ENCODE data around the gene TOM1L1. TPM values are rescaled to one million over a fixed set of nuclear protein-coding genes. Genes with fewer than 3 reads are reported as not detected.

TOM1L1 gene
- total and polyA plus RNA-seq, 2 of the 8 experiments (the other 6 are each of a cell fraction or from before 2014, with no cell fraction given), result 47.0 to 60.8 TPM

DNA sequence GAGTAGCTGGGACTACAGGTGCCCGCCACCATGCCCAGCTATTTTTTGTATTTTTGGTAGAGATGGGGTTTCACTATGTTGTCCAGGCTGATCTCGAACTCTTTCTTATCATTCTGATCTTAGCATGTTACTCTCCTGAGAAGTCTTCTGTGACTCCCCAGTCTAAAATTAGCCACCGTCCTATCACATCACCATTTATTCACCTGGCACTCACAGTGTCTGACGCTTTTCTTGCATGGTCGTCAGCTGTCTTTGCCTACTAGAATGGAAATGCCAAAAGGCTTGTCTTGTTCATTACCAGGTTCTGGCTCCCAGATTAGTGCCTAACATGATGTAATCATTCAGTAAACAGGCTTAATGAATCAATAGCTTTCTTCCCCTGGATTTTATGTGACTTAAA, 23.8 kb downstream of the TOM1L1 start:
- Histone ChIP-seq H2BK20ac (ENCODE audit: low read length) (no peak overlapping the region), H2AFZ (ENCODE audit: low read length) (no peak overlapping the region), H3K9ac (replicated peaks in 1 of 4; ENCODE audit: extremely low read depth in 1 of 4, low read depth in 3 of 4, low read length in 3 of 4) (no peak overlapping the region), H3K56ac (replicated peaks; ENCODE audit: insufficient read length, low read depth, low read length) (no peak overlapping the region), H3K14ac (ENCODE audit: insufficient read length) (no peak overlapping the region), H3K36me3 (ENCODE audit: control insufficient read depth in 2 of 4, insufficient read depth in 4 of 4, low read length in 3 of 4) (peaks cover 6 to 35% (median 19%) of the 10 kb centered on the region in 4 experiments), H3K4ac (replicated peaks; ENCODE audit: insufficient read length, low read depth, low read length) (no peak overlapping the region), H3K9me3 (ENCODE audit: insufficient read depth in 2 of 2, low read depth in 1 of 2, low read length in 1 of 2) (no peaks in the 10 kb centered on the region), H3K79me2 (ENCODE audit: control insufficient read depth in 1 of 2, insufficient read depth in 2 of 2, low read length in 2 of 2) (peaks cover 0 to 20% of the 10 kb centered on the region in 2 experiments; a peak in 2 of 4 replicates), H3K27ac (ENCODE audit: low read depth, low read length) (no peak overlapping the region), H2AK5ac (ENCODE audit: low read depth, low read length) (no peak overlapping the region), H4K5ac (ENCODE audit: insufficient read length, low read depth, low read length) (no peak overlapping the region), H2BK5ac (ENCODE audit: low read depth, low read length) (no peak overlapping the region), H2BK120ac (replicated peaks; ENCODE audit: low read depth, low read length) (no peak overlapping the region), H3K4me2 (ENCODE audit: insufficient read depth in 1 of 2, low read depth in 2 of 2, low read length in 2 of 2) (no peak overlapping the region), H3K23ac (ENCODE audit: insufficient read length) (no peak overlapping the region), H4K91ac (replicated peaks; ENCODE audit: insufficient read length, low read length) (no peak overlapping the region), H3K4me1 (replicated peaks in 1 of 4; ENCODE audit: control insufficient read depth in 3 of 4, insufficient read depth in 4 of 4, low read length in 3 of 4) (peaks cover 1 to 6% (median 2%) of the 10 kb centered on the region in 4 experiments; a peak in 4 of 7 replicates), H3K79me1 (ENCODE audit: low read depth, low read length) (no peaks in the 10 kb centered on the region), H2BK15ac (ENCODE audit: low read length) (no peak overlapping the region), H2BK12ac (ENCODE audit: low read depth, low read length) (no peak overlapping the region), H3K4me3 (ENCODE audit: extremely low read depth in 1 of 4, insufficient read depth in 2 of 4, low read depth in 3 of 4, low read length in 4 of 4) (no peak overlapping the region), H4K20me1 (replicated peaks in 1 of 2; ENCODE audit: control insufficient read depth in 1 of 2, insufficient read depth in 2 of 2, low read length in 2 of 2) (peaks cover 0 to 3% of the 10 kb centered on the region in 2 experiments), H3K18ac (ENCODE audit: extremely low read depth, low read length) (no peak overlapping the region), H4K8ac (ENCODE audit: extremely low read depth, insufficient read depth, low read length) (no peak overlapping the region), H3K27me3 (replicated peaks in 1 of 4; ENCODE audit: control insufficient read depth in 3 of 4, extremely low read depth in 1 of 4, insufficient read depth in 3 of 4, low read length in 3 of 4) (no peaks in the 10 kb centered on the region), H3K23me2 (ENCODE audit: low read depth, low read length) (no peaks in the 10 kb centered on the region)
- TF ChIP-seq KDM4A (IDR thresholded peaks at IDR 0.05; ENCODE audit: low read depth, low read length, severe bottlenecking) (no peak), ATF2 (IDR thresholded peaks at IDR 0.05; ENCODE audit: low read length) (no peak), TBP (IDR thresholded peaks at IDR 0.05; ENCODE audit: low read depth, low read length) (no peak), PHF8 (conservative IDR thresholded peaks at IDR 0.05; ENCODE audit: low read depth, low read length) (no peak), YY1 (IDR thresholded peaks at IDR 0.05; ENCODE audit: low read depth, low read length) (no peak), BACH1 (IDR thresholded peaks at IDR 0.05; ENCODE audit: low read length) (no peak), SIX5 (IDR thresholded peaks at IDR 0.05; ENCODE audit: low read depth, low read length) (no peak), JUND (IDR thresholded peaks at IDR 0.05; ENCODE audit: low read length) (no peak), TEAD4 (IDR thresholded peaks at IDR 0.05; ENCODE audit: low read depth, low read length) (no peak)
- no peak for FAIRE-seq
- no peak for DNase-seq (ENCODE audit: low read depth in 1 of 2, low spot score in 2 of 2)
- 90% methylated on average over 5 of the region's 5 CpGs; no CpG with 5 or more reads in 1 of the 2 experiments for WGBS, 2 experiments (ENCODE audit: extremely low coverage in 1 of 2, insufficient coverage in 1 of 2, insufficient read length in 1 of 2, insufficient replicate concordance in 2 of 2, low coverage in 1 of 2, low lambda C conversion rate in 2 of 2, missing lambda C conversion rate in 1 of 2)
- ChIA-PET CTCF (ENCODE audit: partially characterized antibody) (no interaction called here), POLR2A (ENCODE audit: partially characterized antibody) (no interaction called here)
